Thoracic aorta (tissue), 2 donors: ENCODE data around the gene BPIFB4. TPM values are rescaled to one million over a fixed set of nuclear protein-coding genes. Genes with fewer than 3 reads are reported as not detected.

Experiments used
- ATAC-seq: fragments of 150-250 bp; one replicate; pipeline ENCODE4 v1.8.0; 2017; ENCODE audit warnings: low read depth; ENCODE audit not compliant: insufficient number of reproducible peaks, low FRiP score
- DNase-seq: peaks from one replicate; pipeline ENCODE4 v3.0.0-alpha.2; 2020; ENCODE audit warnings: low spot score
- H3K27ac ChIP-seq, 2 donors: fragments of 200-600 bp; sonication (generic); 1 replicate in 1 of 2; 2 replicates in 1 of 2; pipeline ENCODE4 v1.5.1; 2016; ENCODE audit warnings: mild to moderate bottlenecking in 2 of 2, moderate library complexity in 2 of 2
- H3K27me3 ChIP-seq: fragments of 200-600 bp; sonication (generic); replicated peaks from 2 replicates; pipeline ENCODE4 v1.6.0; 2016; ENCODE audit warnings: mild to moderate bottlenecking; ENCODE audit not compliant: insufficient read depth
- H3K36me3 ChIP-seq: fragments of 200-600 bp; sonication (generic); one replicate; pipeline ENCODE4 v1.5.1; 2016
- H3K4me1 ChIP-seq, 2 donors: fragments of 200-600 bp; sonication (generic); 1 replicate in 1 of 2; 2 replicates in 1 of 2; pipeline versions ENCODE4 v1.5.1 to v1.6.0; 2016; ENCODE audit warnings: low read depth in 2 of 2, mild to moderate bottlenecking in 1 of 2; ENCODE audit not compliant: control insufficient read depth in 1 of 2
- H3K4me3 ChIP-seq: fragments of 200-600 bp; sonication (generic); 2 replicates; pipeline ENCODE4 v1.5.1; 2016; ENCODE audit warnings: mild to moderate bottlenecking
- H3K9me3 ChIP-seq: fragments of 200-600 bp; sonication (generic); 2 replicates; pipeline ENCODE4 v1.5.1; 2016
- total RNA-seq, 2 donors: library from RNA; depleted of rRNA; stranded (reverse); fragments of >200 nt; gene quantifications; one replicate each; pipeline versions ENCODE4 v1.1.0 to v1.2.3, GENCODE V29; 2016
- TF ChIP-seq, protein P1 (sequence below): fragments of 200-600 bp; sonication (generic); IDR thresholded peaks from one replicate; pipeline ENCODE4 v1.5.1; 2019; ENCODE audit warnings: antibody characterized with exemption

The BPIFB4 gene
- total RNA-seq, 2 donors from 2014 or later = not detected

DNA sequence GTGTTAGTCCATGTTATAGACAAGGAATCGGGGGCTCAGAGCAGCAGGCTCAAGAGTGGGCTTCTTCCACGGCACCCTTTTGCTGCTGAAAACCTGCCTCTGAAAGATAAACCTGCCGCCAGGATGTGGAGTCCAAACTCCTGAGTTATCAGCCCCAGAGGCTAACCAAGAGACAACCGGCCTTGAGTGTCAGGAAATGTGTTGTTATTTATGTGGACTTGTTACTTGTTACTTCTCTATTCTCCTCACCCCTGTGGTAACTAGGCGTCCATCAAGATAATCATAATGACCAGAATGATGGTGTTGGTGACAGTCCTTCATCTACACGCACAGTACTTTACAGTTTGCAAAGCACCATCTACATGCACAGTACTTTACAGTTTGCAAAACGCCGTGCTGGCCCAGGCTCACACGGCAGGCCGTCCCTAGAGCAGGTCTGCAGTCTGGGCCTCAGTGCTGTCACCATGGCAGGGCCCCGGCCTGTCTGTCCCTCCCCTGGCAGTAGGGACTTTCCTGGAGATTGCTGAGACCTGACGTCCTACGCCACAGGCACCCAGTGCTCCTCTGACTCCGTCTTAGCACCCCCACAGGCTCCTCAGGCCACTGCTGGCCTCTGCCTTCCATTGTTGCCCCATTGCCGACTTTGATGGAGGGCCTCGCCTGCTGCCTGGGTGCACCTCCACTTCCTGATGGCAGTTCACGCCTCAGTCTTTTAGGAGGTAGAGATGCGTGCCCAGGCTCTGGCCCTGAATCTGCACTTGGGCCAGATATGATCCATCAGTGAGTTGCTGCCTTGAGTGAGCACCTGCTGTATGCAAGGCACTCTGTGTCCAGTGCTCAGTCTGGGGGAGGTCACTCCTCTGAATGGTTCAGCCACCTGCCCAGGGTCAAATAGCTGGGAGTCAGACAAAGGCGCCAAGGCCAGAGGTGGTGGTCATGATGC lies 9.1 kb upstream of the BPIFB4 start:
- Histone ChIP-seq H3K9me3 (no peaks in the 10 kb centered on the region), H3K4me3 (no peak overlapping the region), H3K27me3 (no peaks in the 10 kb centered on the region), H3K36me3 (no peaks in the 10 kb centered on the region), H3K4me1 (no peaks in the 10 kb centered on the region), H3K27ac (no peak overlapping the region)
- DNase-seq = no peak
- TF ChIP-seq, protein P1, sequence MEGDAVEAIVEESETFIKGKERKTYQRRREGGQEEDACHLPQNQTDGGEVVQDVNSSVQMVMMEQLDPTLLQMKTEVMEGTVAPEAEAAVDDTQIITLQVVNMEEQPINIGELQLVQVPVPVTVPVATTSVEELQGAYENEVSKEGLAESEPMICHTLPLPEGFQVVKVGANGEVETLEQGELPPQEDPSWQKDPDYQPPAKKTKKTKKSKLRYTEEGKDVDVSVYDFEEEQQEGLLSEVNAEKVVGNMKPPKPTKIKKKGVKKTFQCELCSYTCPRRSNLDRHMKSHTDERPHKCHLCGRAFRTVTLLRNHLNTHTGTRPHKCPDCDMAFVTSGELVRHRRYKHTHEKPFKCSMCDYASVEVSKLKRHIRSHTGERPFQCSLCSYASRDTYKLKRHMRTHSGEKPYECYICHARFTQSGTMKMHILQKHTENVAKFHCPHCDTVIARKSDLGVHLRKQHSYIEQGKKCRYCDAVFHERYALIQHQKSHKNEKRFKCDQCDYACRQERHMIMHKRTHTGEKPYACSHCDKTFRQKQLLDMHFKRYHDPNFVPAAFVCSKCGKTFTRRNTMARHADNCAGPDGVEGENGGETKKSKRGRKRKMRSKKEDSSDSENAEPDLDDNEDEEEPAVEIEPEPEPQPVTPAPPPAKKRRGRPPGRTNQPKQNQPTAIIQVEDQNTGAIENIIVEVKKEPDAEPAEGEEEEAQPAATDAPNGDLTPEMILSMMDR = no peak
- no peak for ATAC-seq

DNA sequence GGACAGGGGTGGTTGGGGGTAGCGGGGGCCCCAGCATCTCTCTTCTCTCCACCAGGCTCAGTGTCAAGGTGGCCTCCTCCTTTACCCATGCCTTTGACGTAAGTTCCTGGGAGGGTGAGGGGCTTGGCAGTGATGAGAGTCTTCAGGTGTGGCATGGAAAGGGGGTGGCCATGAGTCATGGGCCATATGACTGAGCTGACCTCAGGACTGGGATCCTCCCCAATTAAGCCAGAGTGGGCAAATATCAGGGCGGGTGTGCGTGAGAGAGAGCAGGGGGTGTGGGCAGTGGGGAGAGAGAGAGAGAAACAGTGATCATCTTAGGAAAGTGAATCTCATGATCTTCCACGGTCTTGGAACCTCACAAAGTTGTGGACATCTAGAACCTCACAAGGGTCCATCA lies 8.2 kb upstream of the BPIFB4 start:
- no peak for ATAC-seq
- no peak for DNase-seq

DNA sequence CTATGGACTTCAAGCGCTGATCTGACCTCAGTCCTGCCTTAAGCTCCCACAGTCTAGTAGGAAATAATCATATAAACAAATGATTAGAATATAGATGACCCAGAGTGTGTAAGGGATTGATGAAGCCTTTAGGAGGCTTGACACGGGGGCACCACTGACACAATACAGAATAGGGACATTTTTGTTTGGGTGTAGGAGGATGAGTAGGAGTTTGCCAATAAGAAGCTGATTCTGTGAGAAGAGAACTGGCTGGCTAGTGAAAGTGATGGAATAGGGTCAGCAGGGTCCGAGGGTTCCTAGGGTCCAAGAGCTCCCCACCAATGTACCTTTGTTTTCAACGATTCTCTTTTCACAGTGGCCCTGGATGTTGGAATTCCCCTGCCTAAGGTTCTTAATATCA lies 7.1 kb upstream of the BPIFB4 start:
- Histone ChIP-seq H3K4me1 (no peaks in the 10 kb centered on the region), H3K36me3 (no peaks in the 10 kb centered on the region), H3K9me3 (no peaks in the 10 kb centered on the region), H3K27me3 (no peaks in the 10 kb centered on the region), H3K27ac (no peak overlapping the region), H3K4me3 (no peak overlapping the region)
- TF ChIP-seq, protein P1 = no peak
- ATAC-seq (no peak), DNase-seq (no peak)

More for the DNA sequence above, 8.2 kb upstream of the BPIFB4 start:
- TF ChIP-seq, protein P1 = no peak
- H3K4me3 ChIP-seq = no peak overlapping the region
- no peaks in the 10 kb centered on the region for H3K36me3 ChIP-seq
- no peaks in the 10 kb centered on the region for H3K27me3 ChIP-seq
- no peaks in the 10 kb centered on the region for H3K4me1 ChIP-seq
- no peaks in the 10 kb centered on the region for H3K9me3 ChIP-seq
- H3K27ac ChIP-seq = no peak overlapping the region

DNA sequence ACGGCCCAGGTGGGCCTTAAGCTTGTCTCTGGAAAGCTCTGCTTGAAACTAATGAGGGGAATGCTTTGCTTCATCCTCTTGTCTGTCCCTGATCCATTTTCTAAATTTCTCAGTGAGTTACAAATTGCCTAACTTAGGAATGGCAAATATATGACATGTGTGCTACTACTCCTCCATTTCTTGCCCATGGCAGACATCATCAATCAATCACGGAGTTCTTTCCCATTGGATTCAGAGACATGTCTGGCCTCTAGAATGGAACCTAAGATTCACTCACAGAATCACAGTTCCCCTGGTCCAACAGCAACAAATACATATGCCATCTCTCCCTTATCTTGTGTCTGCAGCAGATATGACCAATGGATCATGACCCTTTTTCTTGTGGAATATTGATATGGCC lies 6.6 kb upstream of the BPIFB4 start:
- TF ChIP-seq, protein P1 = no peak
- no peaks in the 10 kb centered on the region for H3K9me3 ChIP-seq
- ATAC-seq = no peak

DNA sequence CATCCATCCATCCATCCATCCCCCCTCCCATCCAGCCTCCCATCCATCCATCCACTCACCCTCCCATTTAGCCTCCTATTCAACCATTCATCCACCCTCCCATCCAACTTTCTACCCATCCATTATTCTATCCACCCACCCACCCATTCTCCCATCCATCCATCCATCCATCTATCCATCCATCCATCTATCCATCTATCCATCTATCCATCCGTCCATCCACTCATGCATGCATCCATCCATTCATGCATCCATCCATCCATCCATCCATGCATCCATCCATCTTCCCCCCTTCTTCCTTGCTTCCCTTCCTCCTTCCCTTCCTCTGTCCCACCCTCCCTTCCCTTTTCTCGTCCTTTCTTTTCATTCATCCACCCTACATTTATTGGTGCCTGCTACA lies 4.8 kb upstream of the BPIFB4 start:
- Histone ChIP-seq H3K4me1 (no peaks in the 10 kb centered on the region), H3K4me3 (no peak overlapping the region), H3K27ac (no peak overlapping the region), H3K36me3 (no peaks in the 10 kb centered on the region), H3K9me3 (no peaks in the 10 kb centered on the region), H3K27me3 (no peaks in the 10 kb centered on the region)
- TF ChIP-seq, protein P1 = no peak
- no peak for ATAC-seq
- DNase-seq = no peak

More for the DNA sequence above, 6.6 kb upstream of the BPIFB4 start:
- no peak overlapping the region for H3K4me3 ChIP-seq
- no peaks in the 10 kb centered on the region for H3K36me3 ChIP-seq
- no peak overlapping the region for H3K27ac ChIP-seq
- no peak for DNase-seq
- H3K4me1 ChIP-seq = no peaks in the 10 kb centered on the region
- H3K27me3 ChIP-seq = no peaks in the 10 kb centered on the region
